GM12874 (cell line): Measurements from ENCODE around the gene NAT9.
A peak's percentile ranks its signal among the peaks of the same experiment; 100 is the strongest.

Experiments
- TF ChIP-seq, protein P1 (sequence below): IDR thresholded peaks from 2 replicates; pipeline ENCODE4 v1.5.1; 2011; ENCODE audit warnings: low read depth, mild to moderate bottlenecking, control low read depth, low read length, moderate library complexity; ENCODE audit not compliant: insufficient read depth

The NAT9 gene

DNA sequence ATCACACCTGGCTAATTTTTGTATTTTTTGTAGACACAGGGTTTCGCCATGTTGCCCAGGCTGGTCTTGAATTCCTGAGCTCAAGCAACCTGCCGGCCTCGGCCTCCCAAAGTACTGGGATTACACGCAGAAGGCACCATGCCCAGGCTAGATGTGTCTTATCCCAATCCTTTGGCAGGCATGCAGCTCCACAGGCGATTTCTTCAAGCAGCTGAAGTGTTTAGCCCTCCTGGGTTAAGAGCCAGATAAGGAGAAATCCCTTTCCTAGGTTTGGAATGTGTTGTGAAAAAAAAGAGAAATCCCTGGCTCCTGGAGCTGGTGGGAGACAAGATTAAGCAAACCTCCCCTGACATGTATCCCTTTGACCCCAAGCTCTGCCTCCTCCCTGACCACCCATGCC is 29.8 kb downstream of the NAT9 start:
- TF ChIP-seq, protein P1, sequence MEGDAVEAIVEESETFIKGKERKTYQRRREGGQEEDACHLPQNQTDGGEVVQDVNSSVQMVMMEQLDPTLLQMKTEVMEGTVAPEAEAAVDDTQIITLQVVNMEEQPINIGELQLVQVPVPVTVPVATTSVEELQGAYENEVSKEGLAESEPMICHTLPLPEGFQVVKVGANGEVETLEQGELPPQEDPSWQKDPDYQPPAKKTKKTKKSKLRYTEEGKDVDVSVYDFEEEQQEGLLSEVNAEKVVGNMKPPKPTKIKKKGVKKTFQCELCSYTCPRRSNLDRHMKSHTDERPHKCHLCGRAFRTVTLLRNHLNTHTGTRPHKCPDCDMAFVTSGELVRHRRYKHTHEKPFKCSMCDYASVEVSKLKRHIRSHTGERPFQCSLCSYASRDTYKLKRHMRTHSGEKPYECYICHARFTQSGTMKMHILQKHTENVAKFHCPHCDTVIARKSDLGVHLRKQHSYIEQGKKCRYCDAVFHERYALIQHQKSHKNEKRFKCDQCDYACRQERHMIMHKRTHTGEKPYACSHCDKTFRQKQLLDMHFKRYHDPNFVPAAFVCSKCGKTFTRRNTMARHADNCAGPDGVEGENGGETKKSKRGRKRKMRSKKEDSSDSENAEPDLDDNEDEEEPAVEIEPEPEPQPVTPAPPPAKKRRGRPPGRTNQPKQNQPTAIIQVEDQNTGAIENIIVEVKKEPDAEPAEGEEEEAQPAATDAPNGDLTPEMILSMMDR: no peak

DNA sequence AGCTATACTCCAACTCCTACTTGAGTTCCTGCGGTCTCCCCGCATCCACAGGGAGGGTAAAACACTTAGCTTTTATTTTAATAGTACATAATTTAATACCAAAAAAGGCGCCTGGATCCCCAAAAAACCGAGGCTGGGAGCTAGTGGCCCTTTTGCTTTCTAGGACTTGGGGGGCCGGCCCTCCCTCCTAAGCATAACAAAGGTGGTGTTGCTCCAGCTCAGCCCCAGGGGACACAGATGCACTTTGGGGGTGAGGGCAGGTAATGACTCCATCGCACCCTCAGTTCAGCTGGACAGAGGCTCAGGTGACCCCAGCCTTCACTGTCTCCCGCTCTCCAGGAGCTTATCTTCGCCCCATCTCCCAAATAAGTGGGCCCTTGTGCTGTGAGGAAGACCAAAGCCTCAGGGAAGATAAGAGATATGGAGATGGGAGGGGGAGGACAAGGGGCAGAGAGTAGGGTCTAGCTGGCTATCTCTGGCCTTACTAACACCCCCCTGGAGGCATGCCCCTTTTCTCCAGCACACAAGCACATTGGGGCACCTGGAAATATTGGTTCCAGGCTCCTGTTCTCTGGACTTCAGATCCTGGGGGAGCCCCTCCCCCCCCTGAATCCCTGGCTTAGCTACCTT is 30.5 kb downstream of the NAT9 start:
- TF ChIP-seq, protein P1: no peak

DNA sequence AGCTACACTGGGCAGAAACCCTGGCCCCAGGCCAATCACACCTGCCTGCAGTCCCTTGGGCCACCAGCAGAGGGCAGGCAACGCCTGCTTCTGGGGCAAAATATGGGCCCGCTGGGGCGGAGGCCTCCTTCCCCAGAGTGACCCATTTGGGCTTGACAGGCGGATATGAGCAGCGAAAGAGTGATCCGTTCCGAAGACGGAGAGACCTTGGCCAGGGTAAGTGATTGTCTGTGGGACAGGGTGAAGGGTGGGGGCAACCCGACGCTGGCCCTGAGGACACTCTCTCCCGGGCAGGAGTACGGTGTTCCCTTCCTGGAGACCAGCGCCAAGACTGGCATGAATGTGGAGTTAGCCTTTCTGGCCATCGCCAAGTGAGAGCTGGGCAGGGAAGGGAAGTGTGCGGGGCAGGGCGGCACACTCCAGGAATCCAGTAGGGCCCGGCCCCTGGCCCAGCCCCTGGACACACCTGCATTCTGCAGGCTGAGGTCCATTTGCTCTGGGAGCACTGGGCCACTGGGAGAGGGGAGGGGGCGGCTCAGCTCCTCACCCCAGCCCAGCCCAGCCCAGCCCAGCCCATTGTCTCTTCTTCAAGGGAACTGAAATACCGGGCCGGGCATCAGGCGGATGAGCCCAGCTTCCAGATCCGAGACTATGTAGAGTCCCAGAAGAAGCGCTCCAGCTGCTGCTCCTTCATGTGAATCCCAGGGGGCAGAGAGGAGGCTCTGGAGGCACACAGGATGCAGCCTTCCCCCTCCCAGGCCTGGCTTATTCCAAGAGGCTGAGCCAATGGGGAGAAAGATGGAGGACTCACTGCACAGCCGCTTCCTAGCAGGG is 31.2 kb downstream of the NAT9 start:
- TF ChIP-seq, protein P1: peak; percentile 97

DNA sequence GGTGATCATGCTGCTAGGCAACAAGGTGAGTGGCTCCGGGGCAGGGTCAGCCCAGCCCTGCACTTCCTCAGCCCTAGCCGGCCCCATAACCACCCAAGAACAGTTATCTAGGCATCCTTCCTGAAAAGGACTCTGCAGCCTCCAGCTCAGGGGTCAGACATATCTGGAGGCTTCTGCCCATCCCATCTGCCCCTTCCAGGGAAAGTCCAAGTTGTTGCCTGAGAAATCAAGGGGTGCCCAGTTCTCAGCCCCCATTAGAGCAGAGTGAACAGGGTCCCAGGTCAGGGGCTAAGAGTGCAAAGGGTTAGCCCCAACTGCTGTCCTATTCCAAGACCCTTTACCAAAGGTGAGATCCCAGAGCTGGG is 31.8 kb downstream of the NAT9 start:
- TF ChIP-seq, protein P1: no peak

DNA sequence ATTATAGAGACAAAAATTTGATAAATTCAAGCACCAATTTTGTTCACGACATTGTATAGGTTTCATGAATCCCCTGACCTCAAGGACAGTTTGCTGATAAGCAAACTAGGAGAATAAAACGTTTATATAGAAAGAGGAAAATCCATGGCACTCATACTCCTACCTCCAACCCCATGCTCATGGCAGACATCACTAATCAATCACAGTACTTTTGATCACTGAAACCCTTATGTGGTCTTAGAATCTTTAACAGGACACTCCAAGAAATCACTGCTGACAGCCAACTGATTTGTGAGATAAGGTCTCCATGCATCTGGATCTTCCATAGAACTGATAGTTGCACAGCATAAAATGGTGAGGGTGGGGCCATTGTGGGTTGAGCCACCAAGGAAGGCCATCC is 32.4 kb downstream of the NAT9 start:
- TF ChIP-seq, protein P1: no peak

DNA sequence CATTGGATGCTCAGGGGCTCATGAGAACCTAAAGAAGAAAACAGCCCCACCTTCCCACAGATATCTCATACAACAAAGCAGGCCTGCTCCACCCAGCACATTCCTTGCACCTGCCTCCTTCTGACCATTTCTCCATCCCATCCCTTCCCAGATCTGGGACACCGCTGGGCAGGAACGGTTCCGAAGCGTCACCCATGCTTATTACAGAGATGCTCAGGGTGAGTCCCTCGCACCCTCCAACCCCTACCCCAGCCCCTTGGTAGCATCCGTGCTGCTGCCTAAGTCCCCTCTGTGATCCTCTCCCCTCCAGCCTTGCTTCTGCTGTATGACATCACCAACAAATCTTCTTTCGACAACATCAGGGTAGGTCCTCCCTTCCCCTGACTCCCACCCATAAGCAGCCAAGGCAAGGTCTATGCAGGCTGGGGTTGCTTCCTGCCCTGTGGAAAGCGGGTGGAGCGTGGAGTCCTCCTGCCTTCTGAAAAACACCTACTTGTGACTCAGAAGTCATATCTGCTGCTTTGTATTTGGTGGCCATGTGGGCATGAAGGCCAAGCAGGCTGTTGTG is 33.1 kb downstream of the NAT9 start:
- TF ChIP-seq, protein P1: no peak

DNA sequence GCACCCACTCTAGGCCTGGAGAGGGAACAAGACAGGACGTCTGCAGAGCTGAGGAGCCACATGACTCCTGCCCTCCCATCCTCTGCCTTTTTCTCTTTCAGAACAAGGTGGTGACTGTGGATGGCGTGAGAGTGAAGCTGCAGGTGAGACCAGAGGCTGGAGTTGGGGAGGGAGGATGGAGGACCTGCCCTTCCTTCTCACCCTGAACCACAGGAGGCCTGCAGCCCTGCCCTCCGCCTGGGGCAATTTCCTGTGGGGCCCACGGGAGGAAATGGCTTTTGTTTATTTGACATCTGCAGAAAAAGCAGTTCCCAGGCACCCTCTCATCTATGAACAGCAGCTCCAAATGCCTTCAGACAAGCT is 34.0 kb downstream of the NAT9 start:
- TF ChIP-seq, protein P1: no peak
